ENCODE measurements around the gene TMC7. TPM values are rescaled to one million over a fixed set of nuclear protein-coding genes. Genes with fewer than 3 reads are reported as not detected.

The TMC7 gene
- total and polyA plus RNA-seq, 2 donors from 2014 or later: 0.30 to 1.2 TPM

- FAIRE-seq (no peak), DNase-seq (peak in 4 of 5 donors; percentile 37 to 79 (median 67))
- intact Hi-C loops (cut with DNase I): no loop called here
- Histone ChIP-seq H3K9me3 (ENCODE audit: control insufficient read depth in 2 of 3, insufficient read depth in 1 of 3, low read length in 3 of 3) (no peaks in the 10 kb centered on the region), H3K4me1 (ENCODE audit: control insufficient read depth in 2 of 3, insufficient read depth in 2 of 3, low read depth in 1 of 3, low read length in 3 of 3) (peaks cover 0 to 11% (median 4%) of the 10 kb centered on the region in 3 donors), H3K4me3 (ENCODE audit: low read length in 3 of 3) (no peak overlapping the region), H3K9ac (ENCODE audit: low read length in 3 of 3) (no peak overlapping the region), H3K27ac (ENCODE audit: low read depth in 2 of 2, low read length in 2 of 2) (no peak overlapping the region), H3K36me3 (ENCODE audit: control insufficient read depth in 2 of 3, insufficient read depth in 3 of 3, low read length in 3 of 3) (no peaks in the 10 kb centered on the region), H3K27me3 (ENCODE audit: control insufficient read depth, insufficient read depth, low read length) (no peaks in the 10 kb centered on the region)
- TF ChIP-seq CTCF (IDR thresholded peaks at IDR 0.05; ENCODE audit: borderline replicate concordance, extremely low read depth, insufficient read depth): no peak
These were observed 122.3 kb downstream of the TMC7 start for GRCh38 chr16:19105891-19106624.

GRCh38 chr16:19106625-19107020, 122.9 kb downstream of the TMC7 start:
- intact Hi-C loops (cut with DNase I): no loop called here
- FAIRE-seq (no peak), DNase-seq (no peak)
- Histone ChIP-seq H3K36me3 (ENCODE audit: control insufficient read depth in 2 of 3, insufficient read depth in 3 of 3, low read length in 3 of 3) (no peaks in the 10 kb centered on the region), H3K4me3 (ENCODE audit: low read length in 3 of 3) (no peak overlapping the region), H3K27ac (ENCODE audit: low read depth in 2 of 2, low read length in 2 of 2) (no peak overlapping the region), H3K4me1 (ENCODE audit: control insufficient read depth in 2 of 3, insufficient read depth in 2 of 3, low read depth in 1 of 3, low read length in 3 of 3) (peaks cover 0 to 11% (median 4%) of the 10 kb centered on the region in 3 donors), H3K9me3 (ENCODE audit: control insufficient read depth in 2 of 3, insufficient read depth in 1 of 3, low read length in 3 of 3) (no peaks in the 10 kb centered on the region), H3K27me3 (ENCODE audit: control insufficient read depth, insufficient read depth, low read length) (no peaks in the 10 kb centered on the region), H3K9ac (ENCODE audit: low read length in 3 of 3) (no peak overlapping the region)
- TF ChIP-seq CTCF (IDR thresholded peaks at IDR 0.05; ENCODE audit: borderline replicate concordance, extremely low read depth, insufficient read depth): no peak

- Histone ChIP-seq H3K9ac (ENCODE audit: low read length in 3 of 3) (no peak overlapping the region), H3K27me3 (ENCODE audit: control insufficient read depth, insufficient read depth, low read length) (no peaks in the 10 kb centered on the region), H3K4me3 (ENCODE audit: low read length in 3 of 3) (no peak overlapping the region), H3K36me3 (ENCODE audit: control insufficient read depth in 2 of 3, insufficient read depth in 3 of 3, low read length in 3 of 3) (no peaks in the 10 kb centered on the region), H3K27ac (ENCODE audit: low read depth in 2 of 2, low read length in 2 of 2) (no peak overlapping the region), H3K4me1 (ENCODE audit: control insufficient read depth in 2 of 3, insufficient read depth in 2 of 3, low read depth in 1 of 3, low read length in 3 of 3) (peaks cover 0 to 11% (median 4%) of the 10 kb centered on the region in 3 donors), H3K9me3 (ENCODE audit: control insufficient read depth in 2 of 3, insufficient read depth in 1 of 3, low read length in 3 of 3) (no peaks in the 10 kb centered on the region)
- TF ChIP-seq CTCF (IDR thresholded peaks at IDR 0.05; ENCODE audit: borderline replicate concordance, extremely low read depth, insufficient read depth): no peak
- DNase-seq: no peak
- intact Hi-C loops (cut with DNase I): no loop called here
- FAIRE-seq: no peak
These were observed 124.9 kb downstream of the TMC7 start for GRCh38 chr16:19108409-19109287.
